HepG2 (cell line): ENCODE measurements around the gene VRK2. TPM values are rescaled to one million over a fixed set of nuclear protein-coding genes. Genes with fewer than 3 reads are reported as not detected.

ENCODE experiments used
- ATF3 ChIP-seq: sonication (generic); formaldehyde crosslinking; IDR thresholded peaks from 2 replicates; pipeline ENCODE4 v1.4.0; 2020; ENCODE audit warnings: missing genetic modification reagents
- BCL6 ChIP-seq: IDR thresholded peaks from 2 replicates; pipeline ENCODE4 v1.6.1; 2016; ENCODE audit warnings: missing genetic modification reagents, missing compliant biosample characterization
- JDP2 ChIP-seq: sonication (generic); formaldehyde crosslinking; IDR thresholded peaks from 2 replicates; pipeline ENCODE4 v1.8.1; 2022; ENCODE audit warnings: missing genetic modification reagents, borderline replicate concordance
- LCORL ChIP-seq, 2 experiments: fragments of 450-650 bp in 1 of 2; sonication (generic) in 1 of 2; formaldehyde crosslinking in 1 of 2; IDR thresholded peaks; 2 replicates each; pipeline versions ENCODE4 v1.5.0 to v1.6.1; 2017 to 2020; ENCODE audit warnings: antibody characterized with exemption in 1 of 2, missing genetic modification reagents in 1 of 2
- MLLT10 ChIP-seq: sonication (generic); formaldehyde crosslinking; IDR thresholded peaks from 2 replicates; pipeline ENCODE4 v1.4.0; 2020; ENCODE audit warnings: missing genetic modification reagents
- NBN ChIP-seq: fragments of 450-650 bp; conservative IDR thresholded peaks from 2 replicates; pipeline ENCODE4 v1.6.1; 2017
- NFRKB ChIP-seq: fragments of 450-650 bp; IDR thresholded peaks from 2 replicates; pipeline ENCODE4 v1.6.1; 2017
- RAD51 ChIP-seq: fragments of 450-650 bp; IDR thresholded peaks from 2 replicates; pipeline ENCODE4 v1.6.1; 2016; ENCODE audit warnings: borderline replicate concordance
- RORA ChIP-seq: sonication (generic); formaldehyde crosslinking; IDR thresholded peaks from 2 replicates; pipeline ENCODE4 v1.5.0; 2020; ENCODE audit warnings: mild to moderate bottlenecking, missing genetic modification reagents, moderate library complexity
- SPEN ChIP-seq: sonication (generic); formaldehyde crosslinking; IDR thresholded peaks from 2 replicates; pipeline ENCODE4 v1.5.1; 2020; ENCODE audit warnings: low read depth, mild to moderate bottlenecking, missing genetic modification reagents
- ZFP91 ChIP-seq: sonication (generic); formaldehyde crosslinking; IDR thresholded peaks from 2 replicates; pipeline ENCODE4 v1.9.0; 2022; ENCODE audit warnings: missing genetic modification reagents, mild to moderate bottlenecking, borderline replicate concordance
- ZFX ChIP-seq: sonication (generic); formaldehyde crosslinking; IDR thresholded peaks from 2 replicates; pipeline ENCODE4 v1.4.0; 2020; ENCODE audit warnings: mild to moderate bottlenecking, low read depth, missing genetic modification reagents, moderate library complexity
- ZMYM2 ChIP-seq: sonication (generic); formaldehyde crosslinking; IDR thresholded peaks from 2 replicates; pipeline ENCODE4 v1.8.0; 2022; ENCODE audit warnings: mild to moderate bottlenecking, missing genetic modification reagents
- ZNF296 ChIP-seq: sonication (generic); formaldehyde crosslinking; conservative IDR thresholded peaks from 2 replicates; pipeline ENCODE4 v1.5.0; 2020; ENCODE audit warnings: mild to moderate bottlenecking, missing genetic modification reagents
- ZNF574 ChIP-seq: sonication (generic); formaldehyde crosslinking; IDR thresholded peaks from 2 replicates; pipeline ENCODE4 v1.4.0; 2020; ENCODE audit warnings: missing genetic modification reagents
- ZNF580 ChIP-seq: IDR thresholded peaks from 2 replicates; pipeline ENCODE4 v1.6.1; 2016; ENCODE audit warnings: low read depth, borderline replicate concordance
- ZNF607 ChIP-seq: sonication (generic); formaldehyde crosslinking; IDR thresholded peaks from 2 replicates; pipeline ENCODE4 v1.5.1; 2020; ENCODE audit warnings: missing genetic modification reagents, mild to moderate bottlenecking, borderline replicate concordance
- ZNF678 ChIP-seq: sonication (generic); formaldehyde crosslinking; IDR thresholded peaks from 2 replicates; pipeline ENCODE4 v1.4.0; 2020; ENCODE audit warnings: mild to moderate bottlenecking, missing genetic modification reagents
- ZNF776 ChIP-seq: sonication (generic); formaldehyde crosslinking; IDR thresholded peaks from 2 replicates; pipeline ENCODE4 v1.4.0; 2020; ENCODE audit warnings: mild to moderate bottlenecking, missing genetic modification reagents
- ZNF891 ChIP-seq: sonication (generic); formaldehyde crosslinking; IDR thresholded peaks from 2 replicates; pipeline ENCODE4 v1.5.0; 2020; ENCODE audit warnings: mild to moderate bottlenecking, missing genetic modification reagents
- polyA plus RNA-seq, 8 experiments: library from polyadenylated mRNA; depleted of rRNA in 3 of 8; stranded (reverse) in 7 of 8; unstranded in 1 of 8; fragments of >200 nt; fragmentation: Illumina TruSeq in 4 of 8; extraction: Trizol in 4 of 8; gene quantifications; 2 replicates each; pipeline versions ENCODE4 v1.2.1 to v1.2.3, GENCODE V29; 2011 to 2016; ENCODE audit warnings: low read depth in 4 of 8, missing spikeins in 1 of 8, mixed read lengths in 1 of 8; ENCODE audit not compliant: insufficient read depth in 1 of 8
- total RNA-seq, 5 experiments: library from RNA; depleted of rRNA; stranded (reverse); fragments of >200 nt; fragmentation: Illumina TruSeq; extraction: Trizol; gene quantifications; 2 replicates each; pipeline ENCODE4 v1.2.3, GENCODE V29; 2016; ENCODE audit warnings: low read depth in 1 of 5
- TF ChIP-seq, protein P1 (sequence below): sonication (generic); formaldehyde crosslinking; IDR thresholded peaks from 2 replicates; pipeline ENCODE4 v1.4.0; 2020; ENCODE audit warnings: low read depth, missing genetic modification reagents

VRK2 gene
- total and polyA plus RNA-seq, 2 of the 13 experiments (the other 11 are each of a cell fraction or from before 2014, with no cell fraction given): 13.3 to 29.1 TPM

GRCh38 chr2:58046585-58047372 lies at the start of gene VRK2 (continued):
- TF ChIP-seq, protein P1, sequence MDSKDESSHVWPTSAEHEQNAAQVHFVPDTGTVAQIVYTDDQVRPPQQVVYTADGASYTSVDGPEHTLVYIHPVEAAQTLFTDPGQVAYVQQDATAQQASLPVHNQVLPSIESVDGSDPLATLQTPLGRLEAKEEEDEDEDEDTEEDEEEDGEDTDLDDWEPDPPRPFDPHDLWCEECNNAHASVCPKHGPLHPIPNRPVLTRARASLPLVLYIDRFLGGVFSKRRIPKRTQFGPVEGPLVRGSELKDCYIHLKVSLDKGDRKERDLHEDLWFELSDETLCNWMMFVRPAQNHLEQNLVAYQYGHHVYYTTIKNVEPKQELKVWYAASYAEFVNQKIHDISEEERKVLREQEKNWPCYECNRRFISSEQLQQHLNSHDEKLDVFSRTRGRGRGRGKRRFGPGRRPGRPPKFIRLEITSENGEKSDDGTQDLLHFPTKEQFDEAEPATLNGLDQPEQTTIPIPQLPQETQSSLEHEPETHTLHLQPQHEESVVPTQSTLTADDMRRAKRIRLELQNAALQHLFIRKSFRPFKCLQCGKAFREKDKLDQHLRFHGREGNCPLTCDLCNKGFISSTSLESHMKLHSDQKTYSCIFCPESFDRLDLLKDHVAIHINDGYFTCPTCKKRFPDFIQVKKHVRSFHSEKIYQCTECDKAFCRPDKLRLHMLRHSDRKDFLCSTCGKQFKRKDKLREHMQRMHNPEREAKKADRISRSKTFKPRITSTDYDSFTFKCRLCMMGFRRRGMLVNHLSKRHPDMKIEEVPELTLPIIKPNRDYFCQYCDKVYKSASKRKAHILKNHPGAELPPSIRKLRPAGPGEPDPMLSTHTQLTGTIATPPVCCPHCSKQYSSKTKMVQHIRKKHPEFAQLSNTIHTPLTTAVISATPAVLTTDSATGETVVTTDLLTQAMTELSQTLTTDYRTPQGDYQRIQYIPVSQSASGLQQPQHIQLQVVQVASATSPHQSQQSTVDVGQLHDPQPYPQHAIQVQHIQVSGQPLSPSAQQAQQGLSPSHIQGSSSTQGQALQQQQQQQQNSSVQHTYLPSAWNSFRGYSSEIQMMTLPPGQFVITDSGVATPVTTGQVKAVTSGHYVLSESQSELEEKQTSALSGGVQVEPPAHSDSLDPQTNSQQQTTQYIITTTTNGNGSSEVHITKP: peak; percentile 79; the same call in 1 of the 2 replicates
- TF ChIP-seq ZNF678 (peak; percentile 77), NFRKB (no peak), ATF3 (CRISPR knock-in tag) (peak; percentile 79), RAD51 (no peak), ZFX (peak; percentile 100), NBN (no peak), ZNF891 (CRISPR knock-in tag) (peak; percentile 88), ZNF296 (CRISPR knock-in tag) (peak; percentile 89), SPEN (CRISPR knock-in tag) (peak; percentile 98), ZFP91 (CRISPR knock-in tag) (peak; percentile 98), ZMYM2 (CRISPR knock-in tag) (peak; percentile 51; the same call in 1 of the 2 replicates), ZNF574 (CRISPR knock-in tag) (peak; percentile 91), ZNF776 (CRISPR knock-in tag) (peak; percentile 96), LCORL (IDR thresholded peaks at IDR 0.05) (no peak), LCORL (CRISPR knock-in tag; IDR thresholded peaks at IDR 0.05) (peak; percentile 94), RORA (peak; percentile 82; the same call in 1 of the 2 replicates), ZNF607 (peak; percentile 96), BCL6 (CRISPR knock-in tag) (peak; percentile 73), ZNF580 (CRISPR knock-in tag) (peak; percentile 74; the same call in 1 of the 2 replicates), JDP2 (CRISPR knock-in tag) (0 out of 2 replicates have a peak, but pooled peaks have one; percentile 44), MLLT10 (0 out of 2 replicates have a peak, but pooled peaks have one; percentile 21)
